Activated T-helper 2 cell treated with anti-CD3 and anti-CD28 coated beads, Interferon-gamma antibody, Interleukin-2, Interleukin-4, amounts not matched to agents 10 μg/mL and 5 μg/mL and 100 μg/mL, durations not matched to agents 14 hours and 24 hours and 36 hours (primary cell): Measurements from ENCODE around the gene GRK5. TPM values are rescaled to one million over a fixed set of nuclear protein-coding genes. Genes with fewer than 3 reads are reported as not detected.
A peak's percentile ranks its signal among the peaks of the same experiment; 100 is the strongest.

ENCODE experiments used
- DNase-seq: peaks from one replicate; pipeline ENCODE4 v3.0.0; 2021; ENCODE audit warnings: low spot score
- H3K27ac Mint-ChIP-seq: one replicate; pipeline ENCODE4 v1.8.0; 2021; ENCODE audit warnings: mixed read lengths
- H3K27me3 Mint-ChIP-seq: one replicate; pipeline ENCODE4 v1.8.0; 2021; ENCODE audit warnings: low read depth, mixed read lengths
- H3K36me3 Mint-ChIP-seq: one replicate; pipeline ENCODE4 v1.8.0; 2021; ENCODE audit warnings: low read depth, mixed read lengths
- H3K4me1 Mint-ChIP-seq: one replicate; pipeline ENCODE4 v1.8.0; 2021; ENCODE audit warnings: low read depth, mixed read lengths
- H3K4me3 Mint-ChIP-seq: one replicate; pipeline ENCODE4 v1.8.0; 2021; ENCODE audit warnings: low read depth, mild to moderate bottlenecking, moderate library complexity, mixed read lengths
- H3K9me3 Mint-ChIP-seq: one replicate; pipeline ENCODE4 v1.8.0; 2021; ENCODE audit warnings: mixed read lengths
- intact Hi-C: fragments of 100-400 bp; cut with micrococcal nuclease; formaldehyde crosslinking; loops from one replicate; pipeline ENCODE4 v1.15.1; 2023
- total RNA-seq: library from RNA; stranded (reverse); gene quantifications from 2 replicates; pipeline ENCODE4 v1.2.3, GENCODE V29; 2022

Gene GRK5
- total RNA-seq, 1 donor from 2014 or later, result 24.4 TPM

DNA sequence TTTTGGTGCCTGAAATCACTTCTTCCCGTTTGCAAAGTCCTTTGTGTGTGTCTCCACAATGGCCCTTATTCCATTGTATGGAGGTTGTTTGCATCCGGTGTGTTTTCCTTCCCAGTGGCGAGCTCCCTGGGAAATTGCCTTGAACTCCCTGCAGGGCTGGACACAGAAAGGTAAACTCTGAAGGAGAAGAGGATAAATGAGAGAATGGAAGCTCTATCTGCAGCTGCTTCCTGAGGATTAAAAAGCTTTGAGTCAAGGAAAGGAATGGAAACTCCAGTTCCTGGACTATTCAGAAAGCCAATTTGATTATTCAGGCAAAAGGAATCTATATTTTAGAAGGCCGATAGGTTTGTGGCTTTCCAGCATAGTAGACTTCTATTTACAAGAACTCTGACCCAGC is 4.4 kb upstream of the GRK5 start:
- Mint-ChIP-seq H3K27ac (no peak overlapping the region), H3K9me3 (no peaks in the 10 kb centered on the region), H3K4me1 (peaks cover 21% of the 10 kb centered on the region), H3K36me3 (no peaks in the 10 kb centered on the region), H3K4me3 (no peak overlapping the region), H3K27me3 (no peaks in the 10 kb centered on the region)
- intact Hi-C loops, result no loop called here
- DNase-seq, result no peak

DNA sequence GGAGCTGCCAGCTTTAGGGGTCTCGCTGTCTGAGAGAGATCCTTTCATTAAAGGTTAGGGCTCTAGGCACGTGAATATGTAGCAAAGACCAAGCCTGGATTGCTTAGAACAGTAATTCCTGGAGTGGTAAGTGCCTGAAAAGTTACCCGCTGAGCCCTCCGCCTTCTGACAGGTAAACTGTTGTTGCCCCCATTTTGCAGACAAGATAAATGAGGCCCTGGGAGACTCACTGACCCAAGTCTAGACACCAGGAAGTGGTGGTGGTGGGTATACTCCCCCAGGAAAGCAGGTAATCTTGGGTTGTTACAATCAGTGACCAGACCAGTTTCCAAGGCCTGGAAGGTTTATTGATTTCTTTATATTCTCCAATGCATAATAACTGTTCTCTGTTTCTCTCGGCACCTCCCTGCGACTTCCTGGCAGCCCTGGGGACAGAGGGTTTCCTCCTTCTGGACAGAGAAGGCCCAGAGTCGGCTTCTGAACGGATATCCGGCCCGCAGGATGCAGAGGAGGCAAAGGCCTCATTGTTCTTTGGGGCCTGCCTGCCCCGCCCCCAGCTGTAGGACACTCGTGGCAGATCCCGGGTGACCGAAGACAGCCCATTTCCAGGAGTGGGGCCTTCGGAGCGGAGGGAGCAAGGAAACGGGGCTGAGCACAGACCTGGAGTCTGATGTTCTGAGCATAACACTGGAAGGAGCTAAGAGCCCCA is 1.3 kb upstream of the GRK5 start:
- Mint-ChIP-seq H3K27ac (peak overlapping the region; percentile 100), H3K9me3 (no peaks in the 10 kb centered on the region), H3K36me3 (peaks cover 4% of the 10 kb centered on the region), H3K27me3 (no peaks in the 10 kb centered on the region), H3K4me3 (peak overlapping the region; percentile 98), H3K4me1 (peaks cover 28% of the 10 kb centered on the region)
- DNase-seq, result peak; percentile 39
- intact Hi-C loops, result loop anchor here (1.0 to 5.0 kb wide), 7 partner anchors 28 to 451 kb away; partner anchors contain the start of genes PRDX3, RGS10 and TIAL1

DNA sequence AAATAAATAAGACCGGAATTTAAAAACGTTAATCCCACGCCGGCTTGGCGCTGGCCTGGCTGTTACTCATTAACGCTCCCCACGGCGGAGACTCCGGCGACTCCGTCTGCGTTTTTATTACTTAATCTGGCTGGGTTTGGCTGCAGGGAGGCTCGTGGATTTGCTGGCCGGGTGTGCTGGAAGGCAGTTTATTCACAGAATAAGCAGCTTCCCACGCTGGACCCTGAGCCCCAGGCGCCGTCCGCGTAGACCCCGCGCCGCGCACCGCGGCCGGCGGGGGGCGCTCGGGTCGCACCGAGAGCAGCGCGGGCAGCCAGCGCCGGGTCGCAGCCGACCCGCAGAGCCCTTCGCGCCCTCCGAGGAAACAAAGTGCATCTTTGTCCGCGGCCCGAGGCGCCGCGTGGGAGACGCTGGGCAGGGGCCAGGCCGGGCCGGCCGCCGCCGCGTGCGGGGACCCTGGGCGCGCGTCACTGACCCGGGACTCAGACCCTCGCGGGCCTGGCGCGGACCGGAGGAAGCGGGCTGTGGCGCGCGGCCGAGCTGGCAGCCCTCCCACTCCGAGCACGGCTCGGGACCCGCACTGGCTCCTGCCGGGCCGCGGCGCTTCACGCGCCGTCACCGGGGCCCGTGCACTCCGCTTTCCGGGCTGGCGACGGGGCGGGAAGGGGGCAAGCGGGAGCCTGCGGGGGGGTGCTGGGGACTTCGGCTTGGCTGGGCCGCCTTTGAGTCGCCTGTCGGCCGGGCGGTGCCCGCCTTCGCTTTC is 587 bp upstream of the GRK5 start:
- no peaks in the 10 kb centered on the region for H3K27me3 Mint-ChIP-seq
- peak overlapping the region; percentile 98 for H3K4me3 Mint-ChIP-seq
- peak; percentile 65 for DNase-seq
- peaks cover 36% of the 10 kb centered on the region for H3K4me1 Mint-ChIP-seq
- intact Hi-C loops, result loop anchor here (1.0 to 5.0 kb wide), 8 partner anchors 28 to 451 kb away; partner anchors contain the start of genes PRDX3, RGS10 and TIAL1
- peak overlapping the region; percentile 100 for H3K27ac Mint-ChIP-seq
- H3K36me3 Mint-ChIP-seq, result peaks cover 4% of the 10 kb centered on the region
- H3K9me3 Mint-ChIP-seq, result no peaks in the 10 kb centered on the region

DNA sequence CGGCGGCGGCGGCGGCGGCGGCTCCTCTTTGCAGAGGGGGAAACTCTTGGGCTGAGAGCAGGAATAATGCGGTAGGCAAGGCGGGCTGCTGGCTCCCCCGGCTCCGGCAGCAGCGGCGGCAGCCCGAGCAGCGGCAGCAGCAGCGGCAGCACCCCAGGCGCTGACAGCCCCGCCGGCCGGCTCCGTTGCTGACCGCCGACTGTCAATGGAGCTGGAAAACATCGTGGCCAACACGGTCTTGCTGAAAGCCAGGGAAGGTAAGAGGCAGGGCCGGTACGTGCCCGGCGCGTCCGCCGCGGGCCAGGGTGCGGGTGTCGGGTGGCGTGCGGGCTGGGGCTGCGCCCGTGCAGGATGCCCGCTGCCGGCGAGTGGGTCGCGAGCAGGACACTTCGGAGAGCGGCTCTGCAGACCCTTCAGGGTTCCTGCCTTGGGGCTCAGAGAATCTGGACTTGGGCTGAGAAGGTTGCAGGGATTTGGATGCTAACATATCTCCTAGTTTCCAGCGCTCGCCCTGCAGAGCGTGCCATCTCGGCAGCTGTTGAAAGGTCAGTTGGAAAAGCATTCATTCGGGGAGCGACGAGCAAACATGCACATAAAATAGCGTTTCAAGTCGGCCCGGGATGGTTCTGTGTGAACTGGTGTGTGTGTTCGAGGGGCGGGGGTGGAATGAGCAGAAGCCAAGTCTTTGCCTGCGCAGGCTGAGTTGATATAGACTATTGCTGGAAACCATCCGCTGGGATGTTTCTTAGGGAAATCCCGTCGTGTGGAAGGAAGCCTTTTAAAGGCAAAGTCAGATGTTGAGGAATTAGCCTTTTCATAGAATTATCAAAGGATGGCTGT is 562 bp downstream of the GRK5 start:
- Mint-ChIP-seq H3K36me3 (peaks cover 9% of the 10 kb centered on the region), H3K4me1 (peaks cover 47% of the 10 kb centered on the region), H3K4me3 (peak overlapping the region; percentile 92), H3K9me3 (no peaks in the 10 kb centered on the region), H3K27me3 (no peaks in the 10 kb centered on the region), H3K27ac (peak overlapping the region; percentile 91)
- intact Hi-C loops, result loop anchor here (1.0 to 5.0 kb wide), 7 partner anchors 61 to 449 kb away; partner anchors contain the start of genes RGS10 and TIAL1
- peak; percentile 52 for DNase-seq

DNA sequence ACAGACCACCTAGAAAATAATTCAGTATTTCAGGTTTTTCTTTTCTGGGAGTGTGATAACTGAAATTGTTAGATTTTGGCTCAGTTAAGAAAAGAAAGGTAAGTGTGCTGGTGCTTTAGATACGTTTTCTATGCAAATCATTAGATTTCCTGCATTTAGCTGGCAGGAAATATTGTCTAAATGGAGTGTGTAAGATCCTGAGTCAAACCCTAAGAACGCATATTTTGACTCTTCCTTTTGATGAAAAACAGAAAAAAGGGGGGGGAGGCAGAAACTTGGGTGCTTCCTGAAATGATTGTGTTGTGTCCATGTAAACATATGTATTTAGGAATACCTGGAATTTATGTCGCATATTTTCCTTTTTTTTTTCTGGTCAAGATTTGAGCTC is 1.2 kb downstream of the GRK5 start:
- intact Hi-C loops, result loop anchor here (2.0 to 5.0 kb wide), 4 partner anchors 60 to 449 kb away; no protein-coding TSS in a partner anchor
- Mint-ChIP-seq H3K4me3 (peak overlapping the region; percentile 92), H3K9me3 (no peaks in the 10 kb centered on the region), H3K27ac (peak overlapping the region; percentile 91), H3K36me3 (peaks cover 10% of the 10 kb centered on the region), H3K4me1 (peaks cover 48% of the 10 kb centered on the region), H3K27me3 (no peaks in the 10 kb centered on the region)
- DNase-seq, result no peak

DNA sequence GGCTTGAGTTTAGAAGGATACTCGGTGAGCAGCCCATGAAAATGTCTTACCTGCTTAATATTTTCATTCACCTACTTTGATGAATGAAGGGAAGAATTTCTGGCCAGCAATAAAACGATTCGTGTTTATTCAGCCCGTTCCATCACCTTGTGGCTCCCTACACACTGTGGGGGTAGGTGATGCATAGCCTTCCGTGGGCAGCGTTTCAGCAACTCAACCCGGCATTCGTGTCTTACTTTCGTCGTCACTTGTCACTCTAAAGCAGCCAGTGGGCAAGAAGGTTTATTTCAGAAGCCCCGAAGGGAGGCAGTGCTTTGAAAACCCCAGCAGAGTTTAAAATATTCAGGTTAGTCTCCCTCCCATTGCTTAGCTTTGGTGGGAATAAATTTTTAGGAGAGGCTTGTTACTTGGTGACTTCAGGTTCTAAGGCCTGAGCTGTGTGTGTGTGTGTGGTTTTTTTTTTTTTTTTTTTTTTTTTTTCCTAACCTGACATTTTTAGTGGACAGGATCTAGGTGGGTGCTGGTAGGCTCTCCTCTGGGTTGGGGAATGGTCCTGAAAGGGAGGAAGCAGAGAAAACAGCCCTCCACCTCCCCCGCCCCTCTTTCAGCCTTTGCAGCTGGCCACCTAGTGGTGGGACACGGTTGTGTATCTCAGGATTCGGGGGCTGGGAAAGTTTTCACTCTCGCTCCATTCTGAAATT is 1.8 kb downstream of the GRK5 start:
- no peaks in the 10 kb centered on the region for H3K27me3 Mint-ChIP-seq
- peaks cover 11% of the 10 kb centered on the region for H3K36me3 Mint-ChIP-seq
- H3K4me1 Mint-ChIP-seq, result peaks cover 54% of the 10 kb centered on the region
- peak; percentile 47 for DNase-seq
- peak overlapping the region; percentile 91 for H3K27ac Mint-ChIP-seq
- intact Hi-C loops, result loop anchor here (1.0 to 5.0 kb wide), 5 partner anchors 41 to 448 kb away; no protein-coding TSS in a partner anchor
- H3K4me3 Mint-ChIP-seq, result peak overlapping the region; percentile 92
- no peaks in the 10 kb centered on the region for H3K9me3 Mint-ChIP-seq

DNA sequence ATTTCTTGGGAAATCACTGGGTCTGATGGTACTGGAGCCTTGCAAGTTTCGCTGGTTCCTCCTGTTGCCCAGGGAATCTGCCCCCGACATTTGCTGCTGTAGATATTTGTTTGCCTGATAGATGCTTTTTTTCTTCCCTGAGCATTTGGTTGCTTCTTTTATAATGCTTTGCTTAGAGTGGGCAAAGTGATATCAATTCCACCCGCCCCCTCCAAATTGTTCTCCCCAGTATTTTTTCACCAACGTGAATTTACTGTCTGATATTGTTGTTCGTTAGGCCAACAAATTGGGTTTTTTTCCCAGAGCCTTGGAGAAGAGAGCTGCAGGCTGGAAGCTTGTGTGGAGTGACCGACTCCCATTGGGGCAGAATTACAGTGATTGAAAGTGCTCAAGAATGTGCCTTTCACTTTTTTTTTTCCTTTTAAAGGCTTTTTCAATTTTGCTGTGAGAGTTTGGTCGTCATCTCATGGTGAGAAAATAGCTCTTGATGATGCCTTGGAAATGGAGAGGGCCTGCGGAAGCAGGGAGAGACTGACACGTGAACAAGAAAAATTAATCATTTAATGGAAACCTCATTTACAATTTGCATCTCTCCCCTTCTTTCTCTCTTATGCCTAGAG is 2.5 kb downstream of the GRK5 start:
- Mint-ChIP-seq H3K4me3 (peak overlapping the region; percentile 92), H3K36me3 (peaks cover 18% of the 10 kb centered on the region), H3K27ac (peak overlapping the region; percentile 91), H3K4me1 (peaks cover 59% of the 10 kb centered on the region), H3K9me3 (no peaks in the 10 kb centered on the region), H3K27me3 (no peaks in the 10 kb centered on the region)
- DNase-seq, result no peak
- intact Hi-C loops, result loop anchor here (1.0 to 5.0 kb wide), 5 partner anchors 40 to 447 kb away; no protein-coding TSS in a partner anchor

DNA sequence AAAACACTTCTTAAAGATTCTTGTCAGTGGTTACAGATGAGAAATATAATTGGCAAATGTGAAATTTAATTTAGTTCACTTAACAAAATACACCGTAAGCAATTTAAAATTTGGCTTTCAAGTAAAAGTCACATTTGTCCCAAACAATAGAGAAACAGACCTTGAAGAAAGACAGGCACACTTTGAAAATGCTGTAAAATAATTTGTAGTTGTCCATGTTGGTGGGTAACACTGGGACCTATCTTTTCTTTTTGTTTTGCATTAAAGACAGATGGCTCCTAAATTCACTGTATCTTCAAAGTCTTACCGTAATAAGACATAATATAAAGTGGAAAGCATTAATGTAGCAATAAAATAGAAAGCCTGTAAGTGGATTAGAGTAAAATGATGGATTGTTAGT is 3.3 kb downstream of the GRK5 start:
- Mint-ChIP-seq H3K4me3 (peak overlapping the region; percentile 17), H3K27me3 (no peaks in the 10 kb centered on the region), H3K9me3 (no peaks in the 10 kb centered on the region), H3K36me3 (peaks cover 24% of the 10 kb centered on the region), H3K4me1 (peaks cover 65% of the 10 kb centered on the region), H3K27ac (peak overlapping the region; percentile 97)
- no peak for DNase-seq
- intact Hi-C loops, result no loop called here

DNA sequence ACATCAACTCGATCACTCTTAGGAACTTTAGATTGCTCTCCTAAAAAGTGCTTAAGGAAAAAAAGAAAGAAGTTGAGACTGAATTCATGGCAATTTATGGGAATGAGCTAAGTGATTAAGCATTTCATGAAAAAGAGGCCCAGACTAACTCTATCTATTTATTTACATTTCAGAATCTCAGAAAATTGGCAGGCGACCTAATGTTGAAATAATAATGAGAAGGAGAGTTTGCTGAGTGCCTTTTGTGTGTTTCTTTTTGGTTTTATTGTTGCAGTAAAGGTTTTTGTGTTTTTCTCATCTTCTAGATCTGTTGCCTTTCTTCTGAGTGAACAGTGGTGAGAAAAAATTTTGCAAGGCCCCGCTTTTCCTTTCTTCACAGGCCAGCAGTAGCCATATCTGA is 3.8 kb downstream of the GRK5 start:
- Mint-ChIP-seq H3K9me3 (no peaks in the 10 kb centered on the region), H3K27ac (peak overlapping the region; percentile 97), H3K36me3 (peaks cover 25% of the 10 kb centered on the region), H3K4me3 (peak overlapping the region; percentile 77), H3K27me3 (no peaks in the 10 kb centered on the region), H3K4me1 (peaks cover 67% of the 10 kb centered on the region)
- no peak for DNase-seq
- intact Hi-C loops, result no loop called here

DNA sequence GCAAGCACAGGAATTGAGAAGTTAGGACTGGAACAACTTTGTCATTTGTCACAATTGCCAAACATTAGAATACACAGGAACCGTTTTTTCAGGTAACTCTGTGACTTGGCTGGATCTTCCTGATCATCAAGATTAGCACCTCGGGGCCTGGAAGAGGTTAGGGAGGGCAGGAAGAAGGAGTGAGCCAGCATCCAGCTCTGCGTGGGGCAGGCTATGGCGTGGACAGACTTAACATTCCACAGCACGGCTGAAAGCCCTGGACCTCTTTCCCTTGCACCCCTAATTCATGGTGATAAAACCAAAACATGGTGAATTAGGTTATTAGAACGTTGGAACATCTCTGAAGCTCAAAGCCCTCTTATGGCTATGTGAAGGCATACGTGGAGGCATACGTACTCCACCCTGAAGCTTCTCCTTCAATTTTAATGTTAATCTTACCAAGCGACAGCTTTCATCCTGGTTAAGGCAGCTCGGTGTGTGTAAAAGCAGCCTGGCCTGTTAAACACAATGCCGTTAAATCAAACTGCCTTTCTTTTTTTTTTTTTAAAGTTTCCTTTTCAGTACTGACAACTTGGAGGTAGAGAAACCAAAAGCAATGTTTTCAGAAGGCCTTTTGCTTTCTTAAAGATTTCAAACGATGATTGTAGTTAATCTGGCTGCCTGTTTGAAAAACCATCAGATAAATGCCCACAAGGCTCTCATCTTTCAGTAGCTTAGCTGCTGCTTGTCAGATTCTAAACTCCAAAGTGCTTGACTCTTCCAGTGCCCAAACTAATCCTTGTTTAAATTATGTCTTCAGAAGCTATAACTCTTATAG is 4.5 kb downstream of the GRK5 start:
- no peaks in the 10 kb centered on the region for H3K27me3 Mint-ChIP-seq
- H3K36me3 Mint-ChIP-seq, result peaks cover 25% of the 10 kb centered on the region
- DNase-seq, result peak; percentile 31
- peak overlapping the region; percentile 77 for H3K4me3 Mint-ChIP-seq
- intact Hi-C loops, result loop anchor here (1.0 to 2.0 kb wide), 6 partner anchors 9 to 103 kb away; no protein-coding TSS in a partner anchor
- peak overlapping the region; percentile 97 for H3K27ac Mint-ChIP-seq
- H3K9me3 Mint-ChIP-seq, result no peaks in the 10 kb centered on the region
- H3K4me1 Mint-ChIP-seq, result peaks cover 66% of the 10 kb centered on the region

DNA sequence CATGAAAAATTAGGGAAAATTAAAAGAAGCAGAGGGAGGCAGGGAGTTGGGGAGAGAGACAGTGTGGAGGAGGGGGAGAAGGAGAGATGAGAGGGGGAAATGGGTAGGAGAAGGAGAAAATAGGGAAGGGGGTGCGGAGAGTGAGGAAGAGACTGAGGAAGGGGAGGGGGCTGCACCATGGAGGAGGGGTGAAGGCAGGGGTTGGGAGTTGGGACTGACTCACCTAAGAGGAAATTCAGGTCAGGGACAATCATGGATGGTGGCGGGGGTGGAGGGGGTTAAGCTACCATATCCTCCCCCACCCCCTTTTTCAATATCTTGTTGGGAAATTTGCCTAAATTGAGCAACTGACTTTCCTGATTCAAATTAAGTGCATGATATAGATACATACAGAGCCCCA is 8.0 kb downstream of the GRK5 start:
- Mint-ChIP-seq H3K4me3 (no peak overlapping the region), H3K27ac (peak overlapping the region; percentile 53), H3K4me1 (peaks cover 68% of the 10 kb centered on the region), H3K9me3 (no peaks in the 10 kb centered on the region), H3K36me3 (peaks cover 25% of the 10 kb centered on the region), H3K27me3 (no peaks in the 10 kb centered on the region)
- no peak for DNase-seq
- intact Hi-C loops, result no loop called here
